Naive thymus-derived CD8-positive, alpha-beta T cell (primary cell): ENCODE measurements around the gene GRXCR2. TPM values are rescaled to one million over a fixed set of nuclear protein-coding genes. Genes with fewer than 3 reads are reported as not detected.
"Not testable (repeated sequence)": the region's sequence is repeated elsewhere in the genome, so short reads cannot be mapped to it uniquely, and the experiment has no call there.

Experiments used
- ATAC-seq, 2 donors: fragments of 150-1000 bp; cut with Tn5 transposase in 1 of 2; sonication (Bioruptor Pico), chemical (Tn5 transposase) in 1 of 2; 1 replicate in 1 of 2; 2 replicates in 1 of 2; pipeline ENCODE4 v1.10.0; 2021; ENCODE audit warnings: mild to moderate bottlenecking in 2 of 2, moderate library complexity in 2 of 2
- POLR2A ChIA-PET: fragments of 350-600 bp; sonication (Branson Sonifier 250); formaldehyde crosslinking; loops from one replicate; lab custom pipeline; 2021; ENCODE audit warnings: antibody characterized with exemption; lab: Charles Lee
- DNase-seq, 10 donors: peaks; one replicate each; pipeline versions ENCODE4 v3.0.0 to v3.0.0-alpha.2; 2020 to 2022
- H3K27ac Mint-ChIP-seq, 10 donors: one replicate each; pipeline ENCODE4 v1.8.0; 2020 to 2022; ENCODE audit warnings: mild to moderate bottlenecking in 10 of 10, mixed read lengths in 10 of 10, moderate library complexity in 4 of 10, inconsistent platforms in 1 of 10
- H3K27me3 Mint-ChIP-seq, 5 donors: one replicate each; pipeline ENCODE4 v1.8.0; 2021 to 2022; ENCODE audit warnings: mixed read lengths in 5 of 5
- H3K36me3 Mint-ChIP-seq, 3 donors: one replicate each; pipeline ENCODE4 v1.8.0; 2020 to 2022; ENCODE audit warnings: mixed read lengths in 3 of 3, mild to moderate bottlenecking in 2 of 3, inconsistent platforms in 1 of 3
- H3K4me1 Mint-ChIP-seq, 4 donors: one replicate each; pipeline ENCODE4 v1.8.0; 2021 to 2022; ENCODE audit warnings: mixed read lengths in 4 of 4
- H3K4me3 Mint-ChIP-seq, 10 donors: one replicate each; pipeline ENCODE4 v1.8.0; 2020 to 2022; ENCODE audit warnings: mild to moderate bottlenecking in 10 of 10, mixed read lengths in 10 of 10, moderate library complexity in 6 of 10, inconsistent platforms in 1 of 10
- H3K9me3 Mint-ChIP-seq, 9 donors: one replicate each; pipeline ENCODE4 v1.8.0; 2020 to 2022; ENCODE audit warnings: mixed read lengths in 9 of 9, mild to moderate bottlenecking in 3 of 9, inconsistent platforms in 1 of 9, moderate library complexity in 1 of 9
- polyA plus RNA-seq, 3 donors: library from polyadenylated mRNA; unstranded; fragments of 300-500 nt; fragmentation: Illumina TruSeq; gene quantifications; one replicate each; pipeline ENCODE4 v1.2.3, GENCODE V29; 2021
- total RNA-seq, 8 experiments: library from RNA in 2 of 8; stranded (reverse) in 2 of 8; gene quantifications; one replicate each; pipeline ENCODE4 v1.2.3 and lab custom pipeline; 2021 to 2026

The GRXCR2 gene
- total and polyA plus RNA-seq, 5 experiments from 2014 or later: not detected

DNA sequence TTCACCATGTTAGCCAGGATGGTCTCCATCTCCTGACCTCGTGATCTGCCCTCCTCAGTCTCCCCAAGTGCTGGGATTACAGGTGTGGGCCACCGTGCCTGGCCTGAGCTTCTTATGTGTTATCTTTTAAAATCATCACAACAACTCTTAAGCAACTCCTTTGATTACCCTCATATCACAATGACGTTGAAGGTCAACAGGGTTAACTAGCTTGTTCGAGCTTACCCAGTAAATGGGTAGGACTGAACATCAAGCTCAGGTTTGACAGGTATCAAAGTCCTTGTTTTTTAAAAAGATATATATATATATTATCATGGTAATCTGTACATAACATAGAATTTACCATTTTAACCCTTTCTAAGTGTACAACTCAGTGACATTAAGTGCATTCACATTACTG is 3.1 kb downstream of the GRXCR2 start:
- Mint-ChIP-seq H3K27ac (no peak overlapping the region), H3K9me3 (peaks cover 0 to 14% (median 2%) of the 10 kb centered on the region in 9 donors), H3K27me3 (peaks cover 6 to 24% (median 11%) of the 10 kb centered on the region in 5 donors), H3K4me1 (no peaks in the 10 kb centered on the region), H3K4me3 (no peak overlapping the region), H3K36me3 (no peaks in the 10 kb centered on the region)
- POLR2A ChIA-PET: no interaction called here
- ATAC-seq (no peak), DNase-seq (no peak)

DNA sequence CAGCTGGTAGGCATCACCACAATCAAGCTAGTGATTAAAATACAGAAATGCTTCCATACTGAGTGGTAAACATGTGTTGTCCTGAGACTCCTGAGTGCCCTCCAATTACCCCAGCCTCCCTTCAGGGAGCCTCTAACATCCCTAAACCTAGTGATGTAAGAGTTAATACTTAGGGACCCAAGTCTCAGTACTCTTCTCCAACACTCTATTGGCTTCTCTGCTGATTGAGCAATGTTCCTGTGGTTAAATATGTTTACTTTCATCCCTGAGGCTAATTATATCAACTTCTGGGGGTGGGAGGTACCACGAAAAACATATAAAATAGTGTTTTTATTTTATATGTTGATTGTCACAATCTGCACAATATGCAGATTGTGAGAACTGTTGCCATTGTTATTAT is 5.0 kb downstream of the GRXCR2 start:
- Mint-ChIP-seq H3K27me3 (peaks cover 3 to 11% (median 8%) of the 10 kb centered on the region in 5 donors), H3K36me3 (no peaks in the 10 kb centered on the region), H3K9me3 (peaks cover 0 to 10% (median 2%) of the 10 kb centered on the region in 9 donors), H3K27ac (no peak overlapping the region), H3K4me1 (no peaks in the 10 kb centered on the region), H3K4me3 (no peak overlapping the region)
- DNase-seq (no peak), ATAC-seq (no peak)
- POLR2A ChIA-PET: no interaction called here

DNA sequence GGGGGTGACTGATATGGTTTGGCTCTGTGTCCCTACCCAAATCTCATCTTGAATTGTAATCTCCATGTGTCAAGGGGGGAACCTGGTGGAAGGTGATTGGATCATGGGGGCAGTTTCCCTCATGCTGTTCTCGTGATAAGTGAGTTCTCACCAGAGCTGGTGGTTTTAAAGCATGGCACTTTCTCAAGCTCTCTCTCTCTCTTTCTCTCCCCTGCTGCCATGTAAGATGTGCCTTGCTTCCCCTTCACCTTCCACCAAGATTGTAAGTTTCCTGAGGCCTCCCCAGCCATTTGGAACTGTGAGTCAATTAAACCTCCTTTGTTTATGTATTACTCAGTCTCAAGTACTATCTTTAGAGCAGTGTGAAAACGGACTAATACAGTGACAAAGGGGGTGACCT is 8.4 kb downstream of the GRXCR2 start:
- H3K9me3 Mint-ChIP-seq, H3K4me1 Mint-ChIP-seq, DNase-seq, POLR2A ChIA-PET, ATAC-seq, H3K4me3 Mint-ChIP-seq, H3K27me3 Mint-ChIP-seq, H3K36me3 Mint-ChIP-seq: not testable (repeated sequence)
- peak overlapping the region in 1 of 10 donors; percentile 6 for H3K27ac Mint-ChIP-seq

DNA sequence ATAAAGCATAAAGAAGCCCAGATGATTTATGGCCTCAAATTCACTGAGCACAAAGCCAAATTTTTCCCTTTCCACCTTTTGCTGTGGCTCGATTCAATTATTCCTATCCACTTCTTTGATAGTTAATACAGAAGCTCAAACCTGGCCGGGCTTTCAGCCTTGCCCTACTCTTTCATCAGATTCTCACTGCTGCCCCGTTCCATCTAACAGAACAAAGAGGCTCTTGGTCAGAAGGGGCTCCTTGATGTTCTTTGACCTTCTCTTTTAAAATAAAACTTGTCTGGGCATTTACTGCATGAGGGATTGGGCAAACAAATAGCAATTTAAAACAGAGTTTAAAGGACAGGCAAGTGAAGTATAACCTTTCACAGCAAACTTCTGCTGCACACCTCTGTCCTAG is 9.8 kb downstream of the GRXCR2 start:
- Mint-ChIP-seq H3K9me3 (no peaks in the 10 kb centered on the region), H3K27ac (no peak overlapping the region)

DNA sequence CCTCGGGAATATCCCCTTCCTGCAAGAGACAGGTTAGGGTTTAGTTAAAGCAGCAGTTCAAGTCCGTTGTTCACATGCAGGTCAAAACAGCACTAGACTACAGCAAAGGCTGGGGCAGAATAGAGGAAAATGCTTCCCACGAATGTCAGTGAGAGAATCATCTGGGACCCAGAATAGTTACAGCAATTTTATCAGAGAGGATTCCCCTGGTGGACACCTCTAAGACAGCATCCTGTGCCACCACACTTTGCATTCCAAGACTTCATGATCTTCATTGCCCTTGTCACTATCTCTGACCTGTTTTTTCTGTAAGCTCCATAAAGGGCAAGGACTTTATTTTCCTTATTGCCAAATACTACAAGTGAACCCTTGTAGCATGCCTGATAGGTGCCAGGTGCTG is 12.9 kb downstream of the GRXCR2 start:
- DNase-seq: no peak
- H3K4me1 Mint-ChIP-seq: peaks cover 0 to 12% (median 4%) of the 10 kb centered on the region in 4 donors
- H3K36me3 Mint-ChIP-seq: no peaks in the 10 kb centered on the region
- ATAC-seq: no peak
- H3K27ac Mint-ChIP-seq: no peak overlapping the region
- POLR2A ChIA-PET: no interaction called here
- no peaks in the 10 kb centered on the region for H3K9me3 Mint-ChIP-seq
- H3K4me3 Mint-ChIP-seq: no peak overlapping the region
- H3K27me3 Mint-ChIP-seq: peaks cover 1 to 20% (median 4%) of the 10 kb centered on the region in 5 donors

More for the DNA sequence above, 9.8 kb downstream of the GRXCR2 start:
- ATAC-seq: no peak
- no peak overlapping the region for H3K4me3 Mint-ChIP-seq
- DNase-seq: no peak
- peaks cover 0 to 8% (median 4%) of the 10 kb centered on the region in 5 donors for H3K27me3 Mint-ChIP-seq
- no peaks in the 10 kb centered on the region for H3K36me3 Mint-ChIP-seq
- POLR2A ChIA-PET: no interaction called here
- H3K4me1 Mint-ChIP-seq: no peaks in the 10 kb centered on the region

DNA sequence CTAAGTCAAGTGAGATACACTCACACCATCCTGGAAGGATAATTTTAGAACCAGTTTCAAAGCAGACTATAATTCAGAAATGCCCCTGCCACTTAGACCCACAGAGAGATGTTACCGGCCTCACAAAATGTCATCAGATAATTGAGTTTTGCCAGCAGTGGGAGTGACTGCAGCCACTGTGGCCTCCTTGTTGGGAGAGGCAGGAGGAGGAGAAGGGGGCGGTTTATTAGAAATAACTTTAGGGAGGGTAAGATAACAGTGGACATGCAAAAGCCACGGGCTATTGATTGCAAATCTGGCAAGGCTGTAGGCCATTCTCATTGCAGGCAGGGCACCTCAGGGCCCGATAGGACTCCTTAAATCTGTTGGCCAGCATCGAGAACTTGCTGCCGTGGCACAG is 13.4 kb downstream of the GRXCR2 start:
- DNase-seq (no peak), ATAC-seq (no peak)
- Mint-ChIP-seq H3K27me3 (peaks cover 1 to 20% (median 4%) of the 10 kb centered on the region in 5 donors), H3K36me3 (no peaks in the 10 kb centered on the region), H3K27ac (no peak overlapping the region), H3K4me1 (peaks cover 0 to 12% (median 4%) of the 10 kb centered on the region in 4 donors), H3K4me3 (no peak overlapping the region), H3K9me3 (no peaks in the 10 kb centered on the region)
- POLR2A ChIA-PET: no interaction called here

DNA sequence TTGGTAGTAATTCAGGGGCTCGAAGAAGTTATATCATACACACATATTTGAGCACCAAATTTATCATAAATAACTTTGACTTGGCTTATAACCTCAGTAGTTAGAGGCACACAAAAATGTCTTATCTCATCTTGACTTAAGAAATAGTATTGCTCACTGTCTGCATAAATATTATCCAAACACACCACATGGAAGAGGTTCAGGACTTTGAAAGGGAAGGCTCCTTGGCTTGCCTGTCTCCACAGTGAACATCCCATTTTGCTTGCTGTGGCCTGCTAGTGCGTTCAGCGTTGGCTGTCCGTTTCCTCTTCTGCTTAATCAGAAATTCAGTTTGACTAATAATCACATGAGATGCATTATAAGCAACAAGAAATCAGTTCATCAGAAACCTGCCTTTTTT is 13.9 kb downstream of the GRXCR2 start:
- Mint-ChIP-seq H3K36me3 (no peaks in the 10 kb centered on the region), H3K4me3 (no peak overlapping the region), H3K4me1 (peaks cover 0 to 12% (median 4%) of the 10 kb centered on the region in 4 donors), H3K27me3 (peaks cover 1 to 20% (median 4%) of the 10 kb centered on the region in 5 donors), H3K27ac (no peak overlapping the region), H3K9me3 (no peaks in the 10 kb centered on the region)
- no peak for ATAC-seq
- no peak for DNase-seq
- POLR2A ChIA-PET: no interaction called here

DNA sequence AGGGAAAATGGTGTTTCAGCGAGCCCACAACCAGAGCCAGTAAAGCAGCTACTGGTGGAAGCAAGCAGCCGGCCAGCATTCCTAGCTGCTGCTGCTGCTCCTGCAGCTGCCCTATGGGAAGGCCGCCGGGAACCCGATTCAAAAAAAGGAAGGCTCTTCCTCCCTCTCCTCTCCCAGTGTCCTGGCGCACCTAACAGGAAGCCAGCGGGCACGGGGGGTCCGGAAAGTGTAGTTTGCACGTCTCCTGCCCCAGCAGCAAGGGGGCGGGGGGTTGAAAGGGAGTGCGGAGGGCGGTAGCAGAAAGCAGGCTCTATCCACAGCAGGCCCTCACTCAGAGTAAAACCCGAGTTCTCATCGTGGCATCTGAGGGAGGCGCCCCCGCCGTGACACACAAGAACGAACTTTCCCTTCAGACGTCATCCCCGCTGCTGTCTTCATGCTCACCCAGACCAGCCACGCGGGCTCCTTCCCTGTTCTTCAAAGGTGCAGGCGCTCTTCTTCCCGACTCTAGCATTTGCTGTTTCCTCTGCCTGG is 16.5 kb downstream of the GRXCR2 start:
- Mint-ChIP-seq H3K9me3 (no peaks in the 10 kb centered on the region), H3K4me3 (peak overlapping the region in 5 of 10 donors; percentile 17 to 40 (median 19))
- no peak for ATAC-seq

DNA sequence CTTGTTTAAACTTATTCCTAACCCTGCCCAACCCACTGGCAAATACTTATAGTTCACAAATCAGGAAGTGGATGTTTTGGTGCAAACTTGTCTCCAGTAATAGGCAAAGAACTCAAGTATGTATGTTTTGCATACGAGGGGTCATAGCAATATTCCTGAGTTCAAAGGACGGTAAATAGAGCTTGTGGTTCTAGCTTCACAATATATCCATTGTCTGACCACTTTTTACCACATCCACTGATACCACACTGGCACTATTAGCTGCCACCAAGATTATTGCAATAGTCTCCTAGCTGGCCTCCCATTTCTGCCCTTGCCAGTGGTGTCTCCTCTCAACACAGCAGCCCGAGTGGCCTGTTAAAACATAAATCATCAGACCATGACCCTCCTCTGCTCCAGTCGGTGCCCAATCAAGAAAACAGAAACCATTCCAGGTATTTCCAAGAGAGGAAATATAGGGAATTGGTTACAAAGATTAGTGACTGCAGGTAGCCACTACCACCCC is 17.0 kb downstream of the GRXCR2 start:
- ATAC-seq (no peak), DNase-seq (no peak)
- POLR2A ChIA-PET: no interaction called here
- Mint-ChIP-seq H3K27ac (no peak overlapping the region), H3K9me3 (no peaks in the 10 kb centered on the region), H3K4me3 (peak overlapping the region in 1 of 10 donors; percentile 24), H3K4me1 (peaks cover 0 to 12% (median 4%) of the 10 kb centered on the region in 4 donors), H3K36me3 (no peaks in the 10 kb centered on the region), H3K27me3 (peaks cover 0 to 20% (median 1%) of the 10 kb centered on the region in 5 donors)

More for the DNA sequence above, 16.5 kb downstream of the GRXCR2 start:
- Mint-ChIP-seq H3K27ac (no peak overlapping the region), H3K27me3 (peaks cover 1 to 20% (median 2%) of the 10 kb centered on the region in 5 donors), H3K36me3 (no peaks in the 10 kb centered on the region), H3K4me1 (peaks cover 0 to 12% (median 4%) of the 10 kb centered on the region in 4 donors)
- no peak for DNase-seq
- POLR2A ChIA-PET: no interaction called here

DNA sequence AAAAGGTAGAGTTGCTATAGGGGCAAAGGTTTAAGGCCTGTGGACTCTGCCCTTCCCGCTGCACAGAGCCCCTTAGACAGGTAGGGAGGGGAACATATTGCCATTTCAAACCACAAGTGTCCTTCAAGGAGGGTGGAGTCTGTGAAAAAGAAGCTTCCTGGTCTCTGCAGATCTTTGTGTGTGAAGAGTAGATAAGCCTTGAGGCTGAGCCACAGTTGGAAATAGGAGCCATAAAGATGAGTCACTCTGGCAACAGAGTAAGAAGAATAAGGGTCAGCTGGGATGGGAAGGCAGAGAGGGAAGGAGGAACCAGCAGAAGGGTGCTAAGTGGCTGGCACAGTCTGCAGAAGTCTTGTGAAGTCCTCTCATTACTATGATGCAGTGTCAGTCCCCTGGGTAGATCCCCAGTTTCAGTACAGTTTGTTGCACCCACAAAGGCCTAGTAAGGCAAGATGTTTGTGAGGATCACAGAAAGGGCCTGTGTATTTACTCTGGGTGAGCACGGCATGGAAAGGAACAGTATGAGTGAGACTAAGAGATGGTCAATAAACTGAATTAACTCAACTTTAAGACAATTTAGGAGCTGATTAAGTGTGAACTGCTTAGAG is 18.1 kb downstream of the GRXCR2 start:
- H3K9me3 Mint-ChIP-seq: no peaks in the 10 kb centered on the region
- peaks cover 0 to 20% (median 1%) of the 10 kb centered on the region in 5 donors for H3K27me3 Mint-ChIP-seq
- POLR2A ChIA-PET: no interaction called here
- no peak for ATAC-seq
- H3K36me3 Mint-ChIP-seq: no peaks in the 10 kb centered on the region
- H3K4me3 Mint-ChIP-seq: no peak overlapping the region
- no peak for DNase-seq
- peaks cover 0 to 12% (median 4%) of the 10 kb centered on the region in 4 donors for H3K4me1 Mint-ChIP-seq
- no peak overlapping the region for H3K27ac Mint-ChIP-seq

DNA sequence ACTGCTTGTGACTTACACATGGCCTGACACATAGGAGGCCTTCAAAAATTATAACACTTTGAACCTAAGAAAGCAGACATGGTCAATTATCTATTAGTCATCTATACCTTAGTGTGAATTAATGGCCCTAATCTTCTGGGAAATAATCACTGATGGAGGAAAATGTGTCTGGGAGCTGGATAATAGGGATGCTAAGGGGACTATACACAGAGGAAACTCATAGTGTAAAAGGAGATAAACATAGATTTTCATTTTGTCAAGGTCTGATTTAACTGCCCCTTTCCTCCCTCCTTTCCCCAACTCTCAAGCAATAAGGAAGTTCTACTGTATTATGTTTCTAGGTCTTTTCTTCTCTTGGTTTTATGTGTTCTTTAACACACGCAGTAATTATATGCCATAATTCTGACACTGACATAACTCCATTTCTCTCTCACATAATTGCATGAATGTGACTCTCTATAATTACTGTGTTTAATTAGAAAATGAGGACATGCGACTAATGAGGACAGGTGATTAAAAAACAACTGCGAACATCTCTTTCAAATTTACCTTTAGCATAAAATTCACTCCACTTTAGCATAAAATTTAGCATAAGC is 18.9 kb downstream of the GRXCR2 start:
- H3K27me3 Mint-ChIP-seq: peaks cover 0 to 20% (median 1%) of the 10 kb centered on the region in 5 donors
- DNase-seq (no peak), ATAC-seq (no peak)
- H3K9me3 Mint-ChIP-seq: peaks cover 0 to 2% (median 0%) of the 10 kb centered on the region in 9 donors
- H3K27ac Mint-ChIP-seq: no peak overlapping the region
- no peak overlapping the region for H3K4me3 Mint-ChIP-seq
- H3K4me1 Mint-ChIP-seq: peaks cover 0 to 12% (median 4%) of the 10 kb centered on the region in 4 donors
- POLR2A ChIA-PET: no interaction called here
- H3K36me3 Mint-ChIP-seq: no peaks in the 10 kb centered on the region

DNA sequence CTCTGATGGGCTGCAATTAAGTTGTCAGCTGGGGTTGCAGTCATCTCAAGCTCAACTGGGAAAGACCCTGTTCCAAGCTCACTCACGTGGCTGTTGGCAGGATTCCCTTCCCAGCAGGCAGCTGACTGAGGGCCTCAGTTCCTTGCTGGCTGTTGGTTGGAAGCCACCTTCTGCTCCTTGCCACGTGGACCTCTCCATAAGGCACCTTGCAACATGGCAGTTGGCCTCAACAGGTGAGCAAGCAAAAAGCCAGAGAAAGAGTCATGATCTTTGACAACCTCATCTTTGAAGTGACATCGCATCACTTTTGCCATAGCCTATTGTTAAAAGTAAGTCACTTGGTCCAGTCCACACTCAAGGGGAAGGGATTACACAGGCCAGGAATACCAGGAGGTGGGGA is 19.8 kb downstream of the GRXCR2 start:
- Mint-ChIP-seq H3K4me3 (no peak overlapping the region), H3K27me3 (peaks cover 0 to 19% (median 1%) of the 10 kb centered on the region in 5 donors), H3K36me3 (no peaks in the 10 kb centered on the region), H3K9me3 (peaks cover 0 to 2% (median 0%) of the 10 kb centered on the region in 9 donors), H3K27ac (no peak overlapping the region), H3K4me1 (peaks cover 0 to 12% (median 4%) of the 10 kb centered on the region in 4 donors)
- ATAC-seq: no peak
- no peak for DNase-seq
- POLR2A ChIA-PET: no interaction called here

DNA sequence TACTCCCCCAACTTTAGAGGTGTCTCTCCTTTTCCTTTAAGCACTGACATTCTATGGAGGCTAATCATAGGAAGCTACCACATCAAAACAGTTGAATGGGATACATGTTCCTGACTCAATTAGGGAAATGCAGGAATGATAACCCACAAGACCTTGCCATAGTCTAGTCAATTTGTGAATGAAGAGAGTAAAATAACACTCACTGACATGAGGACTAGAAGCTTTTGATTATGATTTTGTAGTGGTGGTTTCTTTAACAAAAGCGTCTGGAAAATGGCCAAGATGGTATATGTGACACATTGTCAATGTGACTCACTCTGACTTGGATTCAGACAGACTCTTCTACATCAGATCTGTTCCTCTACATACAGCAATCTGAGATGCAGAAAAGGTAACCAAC is 24.0 kb downstream of the GRXCR2 start:
- POLR2A ChIA-PET: no interaction called here
- Mint-ChIP-seq H3K27ac (no peak overlapping the region), H3K4me3 (no peak overlapping the region), H3K27me3 (peaks cover 0 to 2% (median 0%) of the 10 kb centered on the region in 5 donors), H3K9me3 (peaks cover 0 to 6% (median 0%) of the 10 kb centered on the region in 9 donors), H3K4me1 (no peaks in the 10 kb centered on the region), H3K36me3 (no peaks in the 10 kb centered on the region)
- ATAC-seq (no peak), DNase-seq (no peak)
